ENCODE results near the gene VAT1L. TPM values are rescaled to one million over a fixed set of nuclear protein-coding genes. Genes with fewer than 3 reads are reported as not detected.
A peak's percentile ranks its signal among the peaks of the same experiment; 100 is the strongest.

VAT1L gene
- total RNA-seq, 4 donors from 2014 or later = 0.80 to 1.4 (median 1.2) TPM

GRCh38 chr16:77840093-77840492 lies 51.7 kb downstream of the VAT1L start:
- H3K36me3 ChIP-seq = no peaks in the 10 kb centered on the region
- peak; percentile 47 for DNase-seq
- no peaks in the 10 kb centered on the region for H3K9me3 ChIP-seq
- TF ChIP-seq CTCF (IDR thresholded peaks at IDR 0.05) (no peak), EP300 (IDR thresholded peaks at IDR 0.05; ENCODE audit: low read depth) (no peak), POLR2AphosphoS5 (IDR thresholded peaks at IDR 0.05) (no peak), POLR2A (IDR thresholded peaks at IDR 0.05) (no peak)
- H3K27ac ChIP-seq = peak overlapping the region in 3 of 4 donors; percentile 23 to 37 (median 23)
- peaks cover 0 to 19% (median 16%) of the 10 kb centered on the region in 4 donors for H3K4me1 ChIP-seq
- no peak overlapping the region for H3K4me3 ChIP-seq
- intact Hi-C loops (cut with DNase I; ENCODE audit: low total_unique reads) = no loop called here
- 40 to 41% methylated on average over 5 of the region's 5 CpGs for WGBS, 2 donors (ENCODE audit: low coverage in 1 of 2)
- in situ Hi-C loops (cut with MboI; ENCODE audit: low pct_ligation_motif_present in 1 of 4, low pct_unique_long_range_greater_than_20kb in 1 of 4, low sequenced_read_pairs in 3 of 4) = no loop called here
- no peaks in the 10 kb centered on the region for H3K27me3 ChIP-seq

DNA sequence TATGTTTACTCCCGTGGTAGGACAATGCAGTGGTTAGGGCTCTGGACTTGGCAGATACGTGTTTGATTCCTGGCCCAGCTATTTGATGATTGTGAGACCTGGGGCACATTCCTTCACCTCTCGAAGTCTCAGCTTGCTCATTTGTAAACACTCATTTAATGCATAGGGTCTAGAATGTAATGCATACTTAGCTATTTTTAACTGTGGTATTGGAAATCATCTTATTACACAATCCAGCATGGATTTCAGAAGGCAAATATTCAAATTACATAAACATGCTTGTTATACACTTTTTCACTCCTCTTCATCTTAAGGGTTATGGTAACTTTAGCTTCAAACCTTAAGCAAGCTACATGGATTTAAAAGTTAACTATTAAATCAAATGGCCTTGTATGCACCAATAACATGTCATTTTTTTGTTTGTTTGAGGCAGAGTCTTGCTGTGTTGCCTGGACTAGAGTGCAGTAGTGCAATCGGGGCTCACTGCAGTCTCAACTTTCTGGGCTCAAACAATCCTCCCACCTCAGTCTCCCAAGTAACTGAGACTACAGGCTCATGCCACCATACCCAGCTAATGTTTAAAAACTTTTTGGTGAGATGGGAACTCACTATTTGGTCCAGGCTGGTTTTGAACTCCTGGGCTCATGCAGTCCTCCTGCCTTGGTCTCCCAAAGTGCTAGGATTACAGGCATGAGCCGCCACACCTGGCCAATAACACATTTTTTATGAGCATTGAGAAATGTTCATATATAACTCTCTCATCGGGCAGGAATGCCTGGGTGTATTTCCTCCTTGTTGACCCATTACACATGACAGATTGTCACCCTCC lies 52.5 kb downstream of the VAT1L start:
- Histone ChIP-seq H3K4me3 (no peak overlapping the region), H3K4me1 (peaks cover 0 to 19% (median 16%) of the 10 kb centered on the region in 4 donors), H3K9me3 (no peaks in the 10 kb centered on the region), H3K27me3 (no peaks in the 10 kb centered on the region), H3K27ac (peak overlapping the region in 3 of 4 donors; percentile 23 to 37 (median 23)), H3K36me3 (no peaks in the 10 kb centered on the region)
- no peak for TF ChIP-seq POLR2A (IDR thresholded peaks at IDR 0.05)
- peak in 1 of 3 donors; percentile 26 for TF ChIP-seq POLR2AphosphoS5 (IDR thresholded peaks at IDR 0.05)
- in situ Hi-C loops (cut with MboI; ENCODE audit: low pct_ligation_motif_present in 1 of 4, low pct_unique_long_range_greater_than_20kb in 1 of 4, low sequenced_read_pairs in 3 of 4) (no loop called here), intact Hi-C loops (cut with DNase I; ENCODE audit: low total_unique reads) (no loop called here)
- peak; percentile 35 for DNase-seq
- 38 to 43% methylated on average over 4 to 6 of the region's 6 CpGs for WGBS, 2 donors (ENCODE audit: low coverage in 1 of 2)

GRCh38 chr16:77841502-77841763 lies 53.1 kb downstream of the VAT1L start:
- peak overlapping the region in 1 of 4 donors; percentile 27 for H3K27ac ChIP-seq
- no peak for TF ChIP-seq CTCF (IDR thresholded peaks at IDR 0.05)
- TF ChIP-seq POLR2A (IDR thresholded peaks at IDR 0.05) = no peak
- no peak for TF ChIP-seq POLR2AphosphoS5 (IDR thresholded peaks at IDR 0.05)
- TF ChIP-seq EP300 (IDR thresholded peaks at IDR 0.05; ENCODE audit: low read depth) = no peak
- peaks cover 0 to 19% (median 16%) of the 10 kb centered on the region in 4 donors for H3K4me1 ChIP-seq
- intact Hi-C loops (cut with DNase I; ENCODE audit: low total_unique reads) (no loop called here), in situ Hi-C loops (cut with MboI; ENCODE audit: low pct_ligation_motif_present in 1 of 4, low pct_unique_long_range_greater_than_20kb in 1 of 4, low sequenced_read_pairs in 3 of 4) (no loop called here)
- H3K36me3 ChIP-seq = no peaks in the 10 kb centered on the region
- no peaks in the 10 kb centered on the region for H3K27me3 ChIP-seq
- H3K9me3 ChIP-seq = no peaks in the 10 kb centered on the region
- WGBS, 2 donors (ENCODE audit: low coverage in 1 of 2) = 53 to 70% methylated on average over 1 to 3 of the region's 3 CpGs
- no peak overlapping the region for H3K4me3 ChIP-seq
- no peak for DNase-seq

GRCh38 chr16:77842468-77842867 lies 54.1 kb downstream of the VAT1L start:
- H3K27ac ChIP-seq = no peak overlapping the region
- TF ChIP-seq POLR2AphosphoS5 (IDR thresholded peaks at IDR 0.05) (no peak), CTCF (IDR thresholded peaks at IDR 0.05) (no peak), POLR2A (IDR thresholded peaks at IDR 0.05) (no peak), EP300 (IDR thresholded peaks at IDR 0.05; ENCODE audit: low read depth) (no peak)
- WGBS, 2 donors (ENCODE audit: low coverage in 1 of 2) = 86 to 97% methylated on average over 3 of the region's 3 CpGs
- H3K36me3 ChIP-seq = no peaks in the 10 kb centered on the region
- H3K27me3 ChIP-seq = no peaks in the 10 kb centered on the region
- no peak overlapping the region for H3K4me3 ChIP-seq
- intact Hi-C loops (cut with DNase I; ENCODE audit: low total_unique reads) (no loop called here), in situ Hi-C loops (cut with MboI; ENCODE audit: low pct_ligation_motif_present in 1 of 4, low pct_unique_long_range_greater_than_20kb in 1 of 4, low sequenced_read_pairs in 3 of 4) (no loop called here)
- H3K9me3 ChIP-seq = no peaks in the 10 kb centered on the region
- peaks cover 0 to 19% (median 16%) of the 10 kb centered on the region in 4 donors for H3K4me1 ChIP-seq
- no peak for DNase-seq
